Progenitor cell of endocrine pancreas (in vitro differentiated cells): ENCODE data around the gene MOB3A. TPM values are rescaled to one million over a fixed set of nuclear protein-coding genes. Genes with fewer than 3 reads are reported as not detected.
"Not testable (repeated sequence)": the region's sequence is repeated elsewhere in the genome, so short reads cannot be mapped to it uniquely, and the experiment has no call there.

Experiments
- DNase-seq: peaks from one replicate; pipeline ENCODE4 v3.0.0; 2021; ENCODE audit warnings: low spot score; ENCODE audit not compliant: unreplicated experiment
- H3K27ac Mint-ChIP-seq: 2 replicates; pipeline ENCODE4 v1.8.0; 2021; ENCODE audit warnings: mild to moderate bottlenecking, moderate library complexity, mixed read lengths
- H3K27me3 Mint-ChIP-seq: 2 replicates; pipeline ENCODE4 v1.8.0; 2021; ENCODE audit warnings: mixed read lengths
- H3K36me3 Mint-ChIP-seq: 2 replicates; pipeline ENCODE4 v1.8.0; 2022; ENCODE audit warnings: mixed read lengths; ENCODE audit not compliant: insufficient read depth
- H3K4me1 Mint-ChIP-seq: 2 replicates; pipeline ENCODE4 v1.8.0; 2021; ENCODE audit warnings: low read depth, mixed read lengths
- H3K4me3 Mint-ChIP-seq: 2 replicates; pipeline ENCODE4 v1.8.0; 2021; ENCODE audit warnings: low read depth, mild to moderate bottlenecking, moderate library complexity, mixed read lengths
- H3K9me3 Mint-ChIP-seq: 2 replicates; pipeline ENCODE4 v1.8.0; 2021; ENCODE audit warnings: low read depth, mixed read lengths
- total RNA-seq: library from RNA; stranded (reverse); gene quantifications from 2 replicates; pipeline ENCODE4 v1.2.1, GENCODE V29; 2021
- TF ChIP-seq, protein P1 (sequence below): fragments of 200-600 bp; sonication (generic); IDR thresholded peaks from one replicate; pipeline ENCODE4 v1.5.0; 2021; ENCODE audit warnings: antibody characterized with exemption, mild to moderate bottlenecking; ENCODE audit not compliant: unreplicated experiment

The MOB3A gene
- total RNA-seq, 1 donor from 2014 or later = 38.5 TPM

DNA sequence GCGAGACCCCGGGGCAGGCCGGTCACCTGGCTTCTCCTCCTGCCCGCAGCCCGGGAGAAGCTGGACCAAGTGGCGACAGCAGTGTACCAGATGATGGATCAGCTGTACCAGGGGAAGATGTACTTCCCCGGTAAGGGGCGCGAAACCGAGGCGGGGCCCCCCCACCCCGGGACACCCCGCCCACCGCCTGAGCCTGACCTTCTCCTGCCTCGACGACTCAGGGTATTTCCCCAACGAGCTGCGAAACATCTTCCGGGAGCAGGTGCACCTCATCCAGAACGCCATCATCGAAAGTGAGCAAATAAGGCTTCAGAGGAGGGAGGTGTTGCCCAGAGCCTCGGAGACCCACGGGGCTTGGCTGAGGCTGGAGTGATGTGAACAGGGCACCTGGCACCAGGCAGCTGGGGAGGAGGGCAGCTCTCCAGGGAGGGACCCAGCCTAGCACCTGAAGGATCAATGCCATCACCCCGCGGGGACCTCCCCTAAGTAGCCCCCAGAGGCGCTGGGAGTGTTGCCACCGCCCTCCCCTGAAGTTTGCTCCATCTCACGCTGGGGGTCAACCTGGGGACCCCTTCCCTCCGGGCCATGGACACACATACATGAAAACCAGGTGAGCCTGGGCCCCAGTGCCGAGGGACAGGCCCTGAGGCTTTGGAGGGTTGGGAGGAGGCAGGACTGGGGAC is 1.2 kb upstream of the MOB3A start:
- no peak overlapping the region for H3K27ac Mint-ChIP-seq
- no peak for DNase-seq
- peaks cover 10% of the 10 kb centered on the region for H3K4me1 Mint-ChIP-seq
- no peaks in the 10 kb centered on the region for H3K9me3 Mint-ChIP-seq
- H3K27me3 Mint-ChIP-seq = no peaks in the 10 kb centered on the region
- TF ChIP-seq, protein P1, sequence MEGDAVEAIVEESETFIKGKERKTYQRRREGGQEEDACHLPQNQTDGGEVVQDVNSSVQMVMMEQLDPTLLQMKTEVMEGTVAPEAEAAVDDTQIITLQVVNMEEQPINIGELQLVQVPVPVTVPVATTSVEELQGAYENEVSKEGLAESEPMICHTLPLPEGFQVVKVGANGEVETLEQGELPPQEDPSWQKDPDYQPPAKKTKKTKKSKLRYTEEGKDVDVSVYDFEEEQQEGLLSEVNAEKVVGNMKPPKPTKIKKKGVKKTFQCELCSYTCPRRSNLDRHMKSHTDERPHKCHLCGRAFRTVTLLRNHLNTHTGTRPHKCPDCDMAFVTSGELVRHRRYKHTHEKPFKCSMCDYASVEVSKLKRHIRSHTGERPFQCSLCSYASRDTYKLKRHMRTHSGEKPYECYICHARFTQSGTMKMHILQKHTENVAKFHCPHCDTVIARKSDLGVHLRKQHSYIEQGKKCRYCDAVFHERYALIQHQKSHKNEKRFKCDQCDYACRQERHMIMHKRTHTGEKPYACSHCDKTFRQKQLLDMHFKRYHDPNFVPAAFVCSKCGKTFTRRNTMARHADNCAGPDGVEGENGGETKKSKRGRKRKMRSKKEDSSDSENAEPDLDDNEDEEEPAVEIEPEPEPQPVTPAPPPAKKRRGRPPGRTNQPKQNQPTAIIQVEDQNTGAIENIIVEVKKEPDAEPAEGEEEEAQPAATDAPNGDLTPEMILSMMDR = no peak
- peaks cover 4% of the 10 kb centered on the region for H3K36me3 Mint-ChIP-seq
- H3K4me3 Mint-ChIP-seq = peak overlapping the region; percentile 65

DNA sequence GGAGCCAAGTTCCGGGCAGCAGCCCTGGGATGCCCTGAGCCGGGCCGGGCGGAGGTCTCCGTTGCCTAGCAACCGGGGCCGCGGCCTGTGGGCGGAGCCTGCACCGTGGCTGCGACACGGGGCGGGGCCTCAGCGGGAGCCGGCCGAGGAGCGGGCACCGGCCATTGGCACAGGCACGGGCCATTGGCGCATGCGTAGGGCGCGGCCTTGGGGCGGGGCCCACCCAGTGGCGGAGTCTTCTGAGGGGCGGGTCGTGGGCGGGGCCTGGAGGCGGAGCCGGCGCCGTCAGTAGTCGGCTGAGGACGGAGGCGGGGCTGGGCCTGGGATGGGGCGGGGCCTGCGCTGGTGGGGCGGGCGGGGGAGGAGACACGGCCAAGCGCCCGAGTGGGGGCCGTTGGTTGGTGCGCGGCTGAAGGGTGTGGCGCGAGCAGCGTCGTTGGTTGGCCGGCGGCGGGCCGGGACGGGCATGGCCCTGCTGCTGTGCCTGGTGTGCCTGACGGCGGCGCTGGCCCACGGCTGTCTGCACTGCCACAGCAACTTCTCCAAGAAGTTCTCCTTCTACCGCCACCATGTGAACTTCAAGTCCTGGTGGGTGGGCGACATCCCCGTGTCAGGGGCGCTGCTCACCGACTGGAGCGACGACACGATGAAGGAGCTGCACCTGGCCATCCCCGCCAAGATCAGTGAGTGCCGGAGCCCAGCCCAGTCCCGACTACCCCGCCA is 515 bp upstream of the MOB3A start, which contains the start of gene IZUMO4:
Gene IZUMO4, plus strand, starts transcription at position 436 of the 723 bp plus-strand sequence. Its CDS starts 31 bp downstream, at position 467.
- peak; percentile 100 for DNase-seq
- Mint-ChIP-seq H3K4me1 (peaks cover 10% of the 10 kb centered on the region), H3K36me3 (peaks cover 4% of the 10 kb centered on the region), H3K9me3 (no peaks in the 10 kb centered on the region), H3K4me3 (peak within 1 kb of the TSS; percentile 88), H3K27ac (peak within 1 kb of the TSS; percentile 96), H3K27me3 (no peaks in the 10 kb centered on the region)
- TF ChIP-seq, protein P1 = peak; percentile 48

DNA sequence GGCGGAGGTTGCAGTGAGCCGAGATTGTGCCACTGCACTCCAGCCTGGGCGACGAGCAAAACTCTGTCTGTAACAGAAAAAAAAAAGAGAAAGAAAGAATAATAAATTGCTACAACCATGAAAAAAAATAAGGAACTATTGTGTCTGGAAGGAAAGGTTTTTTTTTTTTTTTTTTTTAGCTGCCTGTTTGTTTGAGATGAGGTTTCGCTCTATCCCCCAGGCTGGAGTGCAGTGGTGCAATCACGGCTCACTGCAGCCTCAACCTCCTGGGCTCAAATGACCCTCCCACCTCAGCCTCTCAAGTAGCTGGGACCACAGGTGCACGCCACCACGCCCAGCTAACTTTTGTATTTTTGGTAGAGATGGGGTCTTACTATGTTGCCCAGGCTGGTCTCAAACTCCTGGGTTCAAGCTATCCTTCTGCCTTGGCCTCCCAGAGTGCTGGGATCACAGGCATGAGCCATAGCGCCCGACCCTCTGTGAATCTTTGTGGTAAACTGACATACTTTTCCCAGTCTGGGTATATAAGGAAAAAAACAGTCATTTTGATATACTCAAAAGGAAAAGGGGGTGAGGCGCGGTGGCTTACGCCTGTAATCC is 4.1 kb downstream of the MOB3A start:
- H3K36me3 Mint-ChIP-seq, H3K4me3 Mint-ChIP-seq, DNase-seq, H3K27ac Mint-ChIP-seq, H3K27me3 Mint-ChIP-seq, H3K9me3 Mint-ChIP-seq: not testable (repeated sequence)
- H3K4me1 Mint-ChIP-seq = peaks cover 10% of the 10 kb centered on the region

DNA sequence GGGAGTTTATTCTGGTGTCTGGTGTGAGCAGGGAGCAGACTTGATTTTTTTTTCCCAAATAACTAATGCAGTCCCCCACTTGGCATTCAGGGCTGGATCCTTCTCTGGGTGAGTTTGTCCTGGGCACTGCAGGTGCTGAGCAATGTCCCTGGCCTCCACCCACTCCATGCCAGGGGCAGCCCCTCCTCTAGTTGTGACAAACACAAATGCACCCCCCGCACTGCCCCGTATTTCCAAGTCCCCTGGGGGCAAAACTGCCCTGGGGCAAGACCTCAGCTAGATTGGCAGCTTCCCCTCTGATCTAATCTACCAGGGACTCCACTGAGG is 6.4 kb downstream of the MOB3A start:
- peaks cover 3% of the 10 kb centered on the region for H3K4me1 Mint-ChIP-seq
- no peaks in the 10 kb centered on the region for H3K9me3 Mint-ChIP-seq
- TF ChIP-seq, protein P1 = no peak
- H3K27ac Mint-ChIP-seq = no peak overlapping the region
- no peaks in the 10 kb centered on the region for H3K27me3 Mint-ChIP-seq
- H3K36me3 Mint-ChIP-seq = peaks cover 5% of the 10 kb centered on the region
- H3K4me3 Mint-ChIP-seq = no peak overlapping the region
- DNase-seq = no peak

DNA sequence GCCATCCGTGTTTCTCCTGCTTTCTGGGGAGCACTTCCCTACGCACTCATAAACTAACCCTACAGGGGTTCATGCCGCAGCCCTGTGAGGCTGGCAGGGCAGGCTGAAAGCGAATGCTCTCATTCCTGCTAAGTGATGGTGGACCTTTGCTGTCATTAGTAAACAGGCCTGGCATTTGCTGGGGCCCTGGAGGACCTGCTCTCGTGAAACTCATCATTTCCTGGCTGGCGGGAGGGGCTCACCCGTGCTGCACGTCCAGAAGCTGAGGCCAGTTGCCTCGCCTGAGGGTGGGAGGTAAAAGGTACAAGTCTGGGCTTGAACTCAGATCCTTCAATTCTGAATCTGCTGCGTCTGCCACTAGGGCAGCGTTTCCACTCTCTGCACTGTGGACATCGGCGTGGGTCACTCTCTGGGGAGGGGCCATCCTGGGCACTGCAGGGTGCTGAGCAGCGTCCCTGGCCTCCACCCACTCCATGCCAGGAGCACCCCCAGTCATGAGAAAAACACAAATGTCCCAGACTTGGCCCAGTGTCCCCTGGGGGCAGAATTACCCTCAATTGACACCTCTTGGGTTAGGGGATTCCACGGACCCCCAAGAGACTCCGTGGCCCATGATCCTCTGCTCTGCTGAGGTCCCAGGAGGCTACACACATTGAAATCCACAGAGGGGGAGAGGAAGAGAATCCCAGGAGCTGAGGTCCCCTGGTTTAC is 7.0 kb downstream of the MOB3A start:
- Mint-ChIP-seq H3K4me3 (no peak overlapping the region), H3K27ac (peak overlapping the region; percentile 88), H3K27me3 (no peaks in the 10 kb centered on the region), H3K9me3 (no peaks in the 10 kb centered on the region), H3K36me3 (peaks cover 3% of the 10 kb centered on the region), H3K4me1 (no peaks in the 10 kb centered on the region)
- TF ChIP-seq, protein P1 = no peak
- DNase-seq = no peak
